Naive thymus-derived CD4-positive, alpha-beta T cell (primary cell): ENCODE measurements around the gene TF. TPM values are rescaled to one million over a fixed set of nuclear protein-coding genes. Genes with fewer than 3 reads are reported as not detected.

Experiments used
- ATAC-seq: fragments of 150-1000 bp; cut with Tn5 transposase; 2 replicates; pipeline ENCODE4 v1.10.0; 2021; ENCODE audit warnings: mild to moderate bottlenecking, moderate library complexity
- CTCF ChIA-PET: fragments of 350-600 bp; sonication (Branson Sonifier 250); formaldehyde crosslinking; loops from one replicate; lab custom pipeline; 2021; ENCODE audit warnings: antibody characterized with exemption; lab: Charles Lee
- POLR2A ChIA-PET: fragments of 350-600 bp; sonication (Branson Sonifier 250); formaldehyde crosslinking; loops from one replicate; lab custom pipeline; 2021; ENCODE audit warnings: antibody characterized with exemption, inconsistent platforms; lab: Charles Lee
- DNase-seq, 9 donors: peaks; one replicate each; pipeline versions ENCODE4 v3.0.0 to v3.0.0-alpha.2; 2020 to 2022; ENCODE audit warnings: mixed read lengths in 1 of 9
- H3K27ac ChIP-seq: one replicate; pipeline ENCODE4 v1.7.0; 2013; ENCODE audit warnings: mild to moderate bottlenecking, low read depth, low read length, moderate library complexity
- H3K27me3 ChIP-seq, 2 donors: one replicate each; pipeline ENCODE4 v1.7.0; 2013; ENCODE audit warnings: low read length in 2 of 2, mild to moderate bottlenecking in 2 of 2, moderate library complexity in 2 of 2; ENCODE audit not compliant: control insufficient read depth in 2 of 2, insufficient read depth in 2 of 2
- H3K36me3 ChIP-seq, 3 experiments: 1 replicate in 2 of 3; 2 replicates in 1 of 3; pipeline ENCODE4 v1.7.0; 2013; ENCODE audit warnings: low read length in 3 of 3, mild to moderate bottlenecking in 3 of 3, moderate library complexity in 1 of 3; ENCODE audit not compliant: insufficient read depth in 3 of 3, control insufficient read depth in 2 of 3
- H3K4me1 ChIP-seq, 2 donors: one replicate each; pipeline ENCODE4 v1.7.0; 2013; ENCODE audit warnings: low read length in 2 of 2, mild to moderate bottlenecking in 2 of 2, moderate library complexity in 1 of 2; ENCODE audit not compliant: control insufficient read depth in 2 of 2, insufficient read depth in 2 of 2
- H3K4me3 ChIP-seq: 2 replicates; pipeline ENCODE4 v1.7.0; 2013; ENCODE audit warnings: mild to moderate bottlenecking, low read length
- H3K9me3 ChIP-seq, 3 experiments: 1 replicate in 2 of 3; 2 replicates in 1 of 3; pipeline ENCODE4 v1.7.0; 2013; ENCODE audit warnings: low read length in 3 of 3; ENCODE audit not compliant: control insufficient read depth in 2 of 3
- H3K27ac Mint-ChIP-seq, 9 donors: one replicate each; pipeline ENCODE4 v1.8.0; 2020 to 2022; ENCODE audit warnings: mixed read lengths in 9 of 9, mild to moderate bottlenecking in 8 of 9, moderate library complexity in 5 of 9, inconsistent platforms in 2 of 9
- H3K27me3 Mint-ChIP-seq, 5 donors: one replicate each; pipeline ENCODE4 v1.8.0; 2021 to 2022; ENCODE audit warnings: mixed read lengths in 5 of 5, mild to moderate bottlenecking in 1 of 5
- H3K36me3 Mint-ChIP-seq, 5 donors: one replicate each; pipeline ENCODE4 v1.8.0; 2020 to 2022; ENCODE audit warnings: mixed read lengths in 5 of 5, mild to moderate bottlenecking in 3 of 5, inconsistent platforms in 1 of 5
- H3K4me1 Mint-ChIP-seq, 7 donors: one replicate each; pipeline ENCODE4 v1.8.0; 2020 to 2022; ENCODE audit warnings: mixed read lengths in 7 of 7, mild to moderate bottlenecking in 3 of 7, inconsistent platforms in 1 of 7
- H3K4me3 Mint-ChIP-seq, 10 donors: one replicate each; pipeline ENCODE4 v1.8.0; 2020 to 2022; ENCODE audit warnings: mild to moderate bottlenecking in 10 of 10, mixed read lengths in 10 of 10, moderate library complexity in 6 of 10, inconsistent platforms in 2 of 10
- H3K9me3 Mint-ChIP-seq, 11 donors: one replicate each; pipeline ENCODE4 v1.8.0; 2020 to 2022; ENCODE audit warnings: mixed read lengths in 11 of 11, mild to moderate bottlenecking in 4 of 11, inconsistent platforms in 1 of 11, moderate library complexity in 1 of 11
- intact Hi-C, 2 donors: fragments of 100-400 bp; cut with micrococcal nuclease; formaldehyde crosslinking; loops; one replicate each; pipeline ENCODE4 v1.15.1; 2023
- polyA plus RNA-seq, 2 donors: library from polyadenylated mRNA; unstranded; fragments of 300-500 nt; fragmentation: Illumina TruSeq; gene quantifications; one replicate each; pipeline ENCODE4 v1.2.3, GENCODE V29; 2021
- total RNA-seq, 6 experiments: library from RNA in 5 of 6; stranded (reverse) in 5 of 6; gene quantifications; 1 replicate in 5 of 6; 2 replicates in 1 of 6; pipeline ENCODE4 v1.2.3 and lab custom pipeline; 2021 to 2026

The TF gene
- total and polyA plus RNA-seq, 7 experiments from 2014 or later, result 0.11 to 0.54 (median 0.35) TPM; not detected in 2

DNA sequence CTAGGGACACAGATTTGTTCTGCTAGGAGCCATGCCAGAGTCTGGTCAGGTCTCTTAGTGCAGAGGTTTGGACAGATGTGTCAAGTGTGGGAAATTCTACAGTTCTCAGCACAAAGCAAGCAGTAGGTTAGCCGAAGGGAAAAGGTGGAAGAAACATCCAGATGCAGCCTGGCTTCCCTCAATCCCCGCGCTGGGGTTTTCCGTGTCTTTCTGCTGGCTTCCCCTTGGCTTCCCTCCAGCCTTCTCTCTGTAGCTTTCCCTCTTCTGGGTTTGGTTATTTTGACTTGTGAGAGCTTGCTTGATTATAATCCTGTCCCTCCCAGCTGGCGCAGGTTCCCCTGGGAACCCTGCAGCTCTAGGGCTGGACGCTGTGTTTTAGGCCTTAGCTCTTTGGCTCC, 4.1 kb downstream of the TF start:
- ATAC-seq, result no peak
- DNase-seq, result no peak
- H3K9me3 Mint-ChIP-seq, result peaks cover 0 to 2% (median 0%) of the 10 kb centered on the region in 11 donors
- peaks cover 0 to 5% (median 0%) of the 10 kb centered on the region in 7 donors for H3K4me1 Mint-ChIP-seq
- H3K27me3 Mint-ChIP-seq, result peaks cover 22 to 30% (median 25%) of the 10 kb centered on the region in 5 donors
- no peak overlapping the region for H3K4me3 ChIP-seq
- no peaks in the 10 kb centered on the region for H3K9me3 ChIP-seq
- ChIA-PET POLR2A (no interaction called here), CTCF (no interaction called here)
- no peaks in the 10 kb centered on the region for H3K36me3 Mint-ChIP-seq
- H3K27ac ChIP-seq, result no peak overlapping the region
- no peaks in the 10 kb centered on the region for H3K4me1 ChIP-seq
- no peaks in the 10 kb centered on the region for H3K36me3 ChIP-seq
- H3K4me3 Mint-ChIP-seq, result no peak overlapping the region
- H3K27me3 ChIP-seq, result no peaks in the 10 kb centered on the region
- intact Hi-C loops, result no loop called here
- H3K27ac Mint-ChIP-seq, result no peak overlapping the region

- H3K27me3 Mint-ChIP-seq, result peaks cover 0 to 8% (median 3%) of the 10 kb centered on the region in 5 donors
- Histone ChIP-seq H3K9me3 (no peaks in the 10 kb centered on the region), H3K27ac (no peak overlapping the region), H3K36me3 (no peaks in the 10 kb centered on the region), H3K4me3 (no peak overlapping the region), H3K27me3 (no peaks in the 10 kb centered on the region), H3K4me1 (no peaks in the 10 kb centered on the region)
- H3K27ac Mint-ChIP-seq, result no peak overlapping the region
- POLR2A ChIA-PET, result no interaction called here
- no peak for DNase-seq
- no peaks in the 10 kb centered on the region for H3K4me1 Mint-ChIP-seq
- CTCF ChIA-PET, result no interaction called here
- H3K9me3 Mint-ChIP-seq, result peaks cover 0 to 2% (median 0%) of the 10 kb centered on the region in 11 donors
- H3K4me3 Mint-ChIP-seq, result no peak overlapping the region
- intact Hi-C loops, result no loop called here
- H3K36me3 Mint-ChIP-seq, result no peaks in the 10 kb centered on the region
- no peak for ATAC-seq
These were observed 7.0 kb downstream of the TF start for GRCh38 chr3:133753107-133753778.

- H3K27ac Mint-ChIP-seq, result no peak overlapping the region
- POLR2A ChIA-PET, result no interaction called here
These were observed 7.6 kb downstream of the TF start for GRCh38 chr3:133753779-133754164.

GRCh38 chr3:133754455-133754854, 8.3 kb downstream of the TF start:
- H3K9me3 ChIP-seq, result no peaks in the 10 kb centered on the region
- H3K36me3 ChIP-seq, result no peaks in the 10 kb centered on the region
- Mint-ChIP-seq H3K27me3 (peaks cover 0 to 4% (median 0%) of the 10 kb centered on the region in 5 donors), H3K27ac (no peak overlapping the region), H3K4me1 (no peaks in the 10 kb centered on the region), H3K9me3 (peaks cover 0 to 2% (median 0%) of the 10 kb centered on the region in 11 donors), H3K36me3 (no peaks in the 10 kb centered on the region), H3K4me3 (no peak overlapping the region)
- H3K4me1 ChIP-seq, result no peaks in the 10 kb centered on the region
- intact Hi-C loops, result no loop called here
- ChIA-PET POLR2A (no interaction called here), CTCF (no interaction called here)
- no peaks in the 10 kb centered on the region for H3K27me3 ChIP-seq
- ATAC-seq (no peak), DNase-seq (no peak)
- no peak overlapping the region for H3K4me3 ChIP-seq
- H3K27ac ChIP-seq, result no peak overlapping the region

More at GRCh38 chr3:133753779-133754164, 7.6 kb downstream of the TF start:
- intact Hi-C loops, result no loop called here
- no peaks in the 10 kb centered on the region for H3K36me3 ChIP-seq
- no peak overlapping the region for H3K4me3 ChIP-seq
- Mint-ChIP-seq H3K4me3 (no peak overlapping the region), H3K9me3 (peaks cover 0 to 2% (median 0%) of the 10 kb centered on the region in 11 donors), H3K4me1 (no peaks in the 10 kb centered on the region), H3K27me3 (peaks cover 0 to 8% (median 0%) of the 10 kb centered on the region in 5 donors), H3K36me3 (no peaks in the 10 kb centered on the region)
- ATAC-seq (no peak), DNase-seq (no peak)
- H3K27ac ChIP-seq, result no peak overlapping the region
- no peaks in the 10 kb centered on the region for H3K9me3 ChIP-seq
- H3K27me3 ChIP-seq, result no peaks in the 10 kb centered on the region
- no peaks in the 10 kb centered on the region for H3K4me1 ChIP-seq
- CTCF ChIA-PET, result no interaction called here

- Histone ChIP-seq H3K36me3 (no peaks in the 10 kb centered on the region), H3K4me1 (no peaks in the 10 kb centered on the region), H3K9me3 (no peaks in the 10 kb centered on the region), H3K4me3 (no peak overlapping the region), H3K27me3 (no peaks in the 10 kb centered on the region), H3K27ac (no peak overlapping the region)
- Mint-ChIP-seq H3K4me3 (no peak overlapping the region), H3K9me3 (peaks cover 0 to 2% (median 0%) of the 10 kb centered on the region in 11 donors), H3K27ac (no peak overlapping the region), H3K36me3 (no peaks in the 10 kb centered on the region), H3K4me1 (no peaks in the 10 kb centered on the region), H3K27me3 (no peaks in the 10 kb centered on the region)
- ChIA-PET CTCF (no interaction called here), POLR2A (no interaction called here)
- ATAC-seq (no peak), DNase-seq (no peak)
- intact Hi-C loops, result no loop called here
These were observed 9.0 kb downstream of the TF start for GRCh38 chr3:133754973-133755828.

DNA sequence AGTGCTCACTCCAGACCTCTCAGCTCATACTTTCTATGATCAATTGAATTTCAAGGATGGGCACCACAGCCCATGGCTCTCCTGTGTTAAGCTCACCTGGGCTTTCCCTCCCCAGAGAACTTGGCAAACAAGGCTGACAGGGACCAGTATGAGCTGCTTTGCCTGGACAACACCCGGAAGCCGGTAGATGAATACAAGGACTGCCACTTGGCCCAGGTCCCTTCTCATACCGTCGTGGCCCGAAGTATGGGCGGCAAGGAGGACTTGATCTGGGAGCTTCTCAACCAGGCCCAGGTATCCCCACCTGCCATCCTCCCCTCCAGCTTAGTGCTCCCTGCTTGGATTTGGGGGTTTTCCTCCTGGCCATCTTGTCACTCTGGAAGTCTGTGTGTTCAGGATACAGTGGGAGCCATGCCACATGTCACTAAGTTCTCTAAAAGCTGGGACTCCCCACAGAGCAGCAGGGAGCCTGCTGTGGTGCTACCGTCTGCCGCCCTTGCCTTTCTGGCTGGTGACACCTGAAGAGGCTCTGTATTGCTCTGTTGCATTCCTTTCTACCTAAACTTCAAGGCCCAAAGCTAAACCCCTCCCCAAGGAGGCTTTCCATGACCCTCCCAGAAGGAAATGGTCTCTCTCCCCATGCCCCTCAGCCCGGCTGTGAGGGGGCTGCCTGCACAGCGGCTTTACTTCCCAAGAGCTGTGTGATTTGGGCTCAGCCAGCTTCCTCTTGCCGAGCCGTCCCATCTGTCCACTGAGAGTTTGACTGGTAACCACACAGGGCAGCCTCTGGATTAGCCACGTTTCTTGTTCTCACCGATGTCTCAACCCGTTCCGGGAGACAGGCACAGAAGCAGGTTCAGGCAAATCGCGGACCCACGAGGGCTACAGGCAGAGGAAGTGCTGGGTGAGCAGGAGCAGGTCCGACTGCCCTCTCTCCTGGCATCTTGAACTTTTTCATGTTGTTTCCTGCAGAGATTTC, 10.8 kb downstream of the TF start:
- no peak overlapping the region for H3K4me3 Mint-ChIP-seq
- H3K27me3 Mint-ChIP-seq, result peaks cover 0 to 7% (median 0%) of the 10 kb centered on the region in 5 donors
- H3K27me3 ChIP-seq, result no peaks in the 10 kb centered on the region
- H3K4me1 Mint-ChIP-seq, result no peaks in the 10 kb centered on the region
- intact Hi-C loops, result no loop called here
- H3K4me3 ChIP-seq, result no peak overlapping the region
- no peak for DNase-seq
- no peaks in the 10 kb centered on the region for H3K9me3 ChIP-seq
- CTCF ChIA-PET, result no interaction called here
- H3K36me3 ChIP-seq, result no peaks in the 10 kb centered on the region
- H3K4me1 ChIP-seq, result no peaks in the 10 kb centered on the region
- no peak for ATAC-seq
- no peaks in the 10 kb centered on the region for H3K36me3 Mint-ChIP-seq
- no peak overlapping the region for H3K27ac Mint-ChIP-seq
- POLR2A ChIA-PET, result no interaction called here
- H3K27ac ChIP-seq, result no peak overlapping the region
- H3K9me3 Mint-ChIP-seq, result no peaks in the 10 kb centered on the region
